A673 (cell line): ENCODE results near the gene PBOV1. TPM values are rescaled to one million over a fixed set of nuclear protein-coding genes. Genes with fewer than 3 reads are reported as not detected.

Experiments used
- BruUV-seq: library from RNA; stranded (reverse); fragments of 400-500 nt; replicated peaks from 2 replicates; lab custom pipeline; 2021; lab: Mats Ljungman, UMichigan
- CTCF ChIA-PET: fragments of 300-600 bp; sonication (Branson Sonifier 250); formaldehyde crosslinking; loops from one replicate; lab custom pipeline; 2022; ENCODE audit warnings: antibody characterized with exemption; lab: Charles Lee
- POLR2A ChIA-PET: fragments of 300-600 bp; sonication (Branson Sonifier 250); formaldehyde crosslinking; loops from one replicate; lab custom pipeline; 2022; ENCODE audit warnings: antibody characterized with exemption; ENCODE audit not compliant: low non-redundant PET; lab: Charles Lee
- DNase-seq: peaks from one replicate; pipeline ENCODE4 v3.0.0-alpha.2; 2015; ENCODE audit warnings: low spot score
- H3K27ac ChIP-seq: fragments of 200-600 bp; sonication (generic); 2 replicates; pipeline ENCODE4 v1.5.1; 2016; ENCODE audit warnings: mixed run types, low read depth, mild to moderate bottlenecking, mixed read lengths, antibody characterized with exemption, low read length; ENCODE audit not compliant: poor library complexity, severe bottlenecking
- H3K27me3 ChIP-seq: fragments of 200-600 bp; sonication (generic); replicated peaks from 2 replicates; pipeline ENCODE4 v1.6.1; 2017; ENCODE audit warnings: mixed run types, low read depth, mild to moderate bottlenecking, mixed read lengths, antibody characterized with exemption, low read length; ENCODE audit not compliant: insufficient read depth, poor library complexity
- H3K36me3 ChIP-seq: fragments of 200-600 bp; sonication (generic); 2 replicates; pipeline ENCODE4 v1.6.1; 2016; ENCODE audit warnings: mixed run types, mild to moderate bottlenecking, mixed read lengths, antibody characterized with exemption, low read length; ENCODE audit not compliant: insufficient read depth, poor library complexity, severe bottlenecking
- H3K4me1 ChIP-seq: fragments of 200-600 bp; sonication (generic); 2 replicates; pipeline ENCODE4 v1.6.1; 2017; ENCODE audit warnings: mixed run types, mild to moderate bottlenecking, mixed read lengths, antibody characterized with exemption, low read length; ENCODE audit not compliant: insufficient read depth, poor library complexity, severe bottlenecking
- H3K4me3 ChIP-seq: fragments of 200-600 bp; sonication (generic); 2 replicates; pipeline ENCODE4 v1.5.1; 2016; ENCODE audit warnings: low read depth, mixed run types, mild to moderate bottlenecking, mixed read lengths, low read length; ENCODE audit not compliant: poor library complexity, severe bottlenecking
- H3K9me3 ChIP-seq: fragments of 200-600 bp; sonication (generic); 2 replicates; pipeline ENCODE4 v1.6.1; 2016; ENCODE audit warnings: mixed run types, low read depth, mild to moderate bottlenecking, mixed read lengths, antibody characterized with exemption, low read length; ENCODE audit not compliant: poor library complexity, severe bottlenecking
- EZH2 ChIP-seq: fragments of 200-600 bp; sonication (generic); IDR thresholded peaks from 2 replicates; pipeline ENCODE4 v1.6.1; 2017; ENCODE audit warnings: borderline replicate concordance, low read depth, mild to moderate bottlenecking, mixed read lengths, antibody characterized with exemption, low read length; ENCODE audit not compliant: poor library complexity, severe bottlenecking
- intact Hi-C: fragments of 100-400 bp; cut with micrococcal nuclease; formaldehyde crosslinking; loops from one replicate; pipeline ENCODE4 v1.10.0; 2022; ENCODE audit not compliant: unreplicated experiment
- total RNA-seq: library from RNA; stranded (reverse); gene quantifications from 2 replicates; pipeline ENCODE4 v1.2.3, GENCODE V29; 2021
- TF ChIP-seq, protein P1 (sequence below): fragments of 300-800, 200-600 bp; sonication (generic); conservative IDR thresholded peaks from 2 replicates; pipeline ENCODE4 v1.5.1; 2017; ENCODE audit warnings: low read depth, mild to moderate bottlenecking, antibody characterized with exemption, low read length, moderate library complexity, mixed read lengths

The PBOV1 gene
- total RNA-seq, 1 experiment from 2014 or later, result not detected

GRCh38 chr6:138263963-138264362 lies 45.7 kb upstream of the PBOV1 start:
- ChIA-PET POLR2A (no interaction called here), CTCF (no interaction called here)
- no peak overlapping the region for H3K27ac ChIP-seq
- BruUV-seq, result no TSS peak
- H3K4me1 ChIP-seq, result no peaks in the 10 kb centered on the region
- intact Hi-C loops, result no loop called here
- TF ChIP-seq, protein P1, sequence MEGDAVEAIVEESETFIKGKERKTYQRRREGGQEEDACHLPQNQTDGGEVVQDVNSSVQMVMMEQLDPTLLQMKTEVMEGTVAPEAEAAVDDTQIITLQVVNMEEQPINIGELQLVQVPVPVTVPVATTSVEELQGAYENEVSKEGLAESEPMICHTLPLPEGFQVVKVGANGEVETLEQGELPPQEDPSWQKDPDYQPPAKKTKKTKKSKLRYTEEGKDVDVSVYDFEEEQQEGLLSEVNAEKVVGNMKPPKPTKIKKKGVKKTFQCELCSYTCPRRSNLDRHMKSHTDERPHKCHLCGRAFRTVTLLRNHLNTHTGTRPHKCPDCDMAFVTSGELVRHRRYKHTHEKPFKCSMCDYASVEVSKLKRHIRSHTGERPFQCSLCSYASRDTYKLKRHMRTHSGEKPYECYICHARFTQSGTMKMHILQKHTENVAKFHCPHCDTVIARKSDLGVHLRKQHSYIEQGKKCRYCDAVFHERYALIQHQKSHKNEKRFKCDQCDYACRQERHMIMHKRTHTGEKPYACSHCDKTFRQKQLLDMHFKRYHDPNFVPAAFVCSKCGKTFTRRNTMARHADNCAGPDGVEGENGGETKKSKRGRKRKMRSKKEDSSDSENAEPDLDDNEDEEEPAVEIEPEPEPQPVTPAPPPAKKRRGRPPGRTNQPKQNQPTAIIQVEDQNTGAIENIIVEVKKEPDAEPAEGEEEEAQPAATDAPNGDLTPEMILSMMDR, result no peak
- no peak for TF ChIP-seq EZH2
- no peak for DNase-seq
- no peak overlapping the region for H3K4me3 ChIP-seq
- no peaks in the 10 kb centered on the region for H3K36me3 ChIP-seq
- no peaks in the 10 kb centered on the region for H3K9me3 ChIP-seq
- H3K27me3 ChIP-seq, result peaks cover 9% of the 10 kb centered on the region

DNA sequence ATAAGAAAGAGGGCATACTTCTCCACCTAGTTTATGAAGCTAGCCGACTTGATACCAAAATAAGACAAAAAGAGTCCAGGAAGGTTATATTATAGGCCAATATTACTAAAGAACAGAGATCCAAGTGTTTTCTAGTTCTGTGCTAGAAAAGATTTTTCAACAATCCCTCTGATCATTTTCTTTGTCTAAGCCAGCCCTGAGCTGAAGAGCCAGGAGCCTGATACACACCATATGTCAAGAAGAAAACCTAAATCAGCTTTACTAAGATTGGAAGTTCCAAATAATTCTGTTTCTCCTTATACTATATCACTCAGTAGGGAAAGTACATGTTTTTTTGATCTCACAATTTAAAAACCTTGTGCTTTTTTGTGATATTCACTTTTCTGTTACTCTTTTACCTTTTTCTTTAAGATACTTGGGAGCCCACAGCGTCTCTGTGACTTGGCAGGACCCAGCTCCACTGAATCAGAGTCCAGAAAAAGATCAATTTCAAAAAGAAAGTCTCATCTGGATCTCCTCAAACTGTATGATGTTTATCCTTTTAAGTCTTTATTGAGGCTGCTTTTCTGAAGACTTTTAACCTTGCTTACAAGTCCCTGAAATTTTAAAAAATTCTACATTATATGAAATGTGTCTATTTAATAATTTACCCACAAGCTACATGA lies 43.0 kb upstream of the PBOV1 start:
- ChIA-PET POLR2A (no interaction called here), CTCF (no interaction called here)
- Histone ChIP-seq H3K4me3 (no peak overlapping the region), H3K27ac (no peak overlapping the region), H3K4me1 (no peaks in the 10 kb centered on the region), H3K36me3 (no peaks in the 10 kb centered on the region), H3K9me3 (no peaks in the 10 kb centered on the region), H3K27me3 (peaks cover 9% of the 10 kb centered on the region)
- BruUV-seq, result no TSS peak
- DNase-seq, result no peak
- no peak for TF ChIP-seq EZH2
- TF ChIP-seq, protein P1, result no peak
- intact Hi-C loops, result no loop called here

DNA sequence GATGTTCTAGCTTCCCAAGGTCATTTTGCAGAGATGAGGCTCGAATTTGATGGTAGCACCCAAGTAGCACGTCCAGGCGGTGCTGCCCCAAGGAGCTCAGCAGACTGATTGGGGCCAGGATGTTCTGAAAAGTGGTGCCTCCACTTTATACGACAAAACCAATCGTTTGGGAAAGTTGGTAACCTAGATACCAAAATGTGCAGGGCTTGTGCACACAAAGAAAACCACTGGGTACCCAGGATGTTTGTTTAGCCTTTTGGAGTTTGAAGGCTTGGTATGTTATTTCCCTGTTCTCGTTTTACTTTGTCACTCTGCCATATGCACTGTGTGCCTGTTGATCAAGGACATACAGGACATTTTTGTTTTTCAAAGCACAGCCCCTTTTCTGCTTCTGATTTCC lies 40.7 kb upstream of the PBOV1 start:
- Histone ChIP-seq H3K36me3 (no peaks in the 10 kb centered on the region), H3K9me3 (no peaks in the 10 kb centered on the region), H3K4me3 (no peak overlapping the region), H3K27ac (no peak overlapping the region), H3K4me1 (no peaks in the 10 kb centered on the region), H3K27me3 (peaks cover 9% of the 10 kb centered on the region)
- TF ChIP-seq, protein P1, result no peak
- no peak for TF ChIP-seq EZH2
- no peak for DNase-seq
- CTCF ChIA-PET, result no interaction called here
- intact Hi-C loops, result no loop called here
- no TSS peak for BruUV-seq
- POLR2A ChIA-PET, result no interaction called here
